ENCODE results near the gene ELF2.

- TF ChIP-seq, protein P1, sequence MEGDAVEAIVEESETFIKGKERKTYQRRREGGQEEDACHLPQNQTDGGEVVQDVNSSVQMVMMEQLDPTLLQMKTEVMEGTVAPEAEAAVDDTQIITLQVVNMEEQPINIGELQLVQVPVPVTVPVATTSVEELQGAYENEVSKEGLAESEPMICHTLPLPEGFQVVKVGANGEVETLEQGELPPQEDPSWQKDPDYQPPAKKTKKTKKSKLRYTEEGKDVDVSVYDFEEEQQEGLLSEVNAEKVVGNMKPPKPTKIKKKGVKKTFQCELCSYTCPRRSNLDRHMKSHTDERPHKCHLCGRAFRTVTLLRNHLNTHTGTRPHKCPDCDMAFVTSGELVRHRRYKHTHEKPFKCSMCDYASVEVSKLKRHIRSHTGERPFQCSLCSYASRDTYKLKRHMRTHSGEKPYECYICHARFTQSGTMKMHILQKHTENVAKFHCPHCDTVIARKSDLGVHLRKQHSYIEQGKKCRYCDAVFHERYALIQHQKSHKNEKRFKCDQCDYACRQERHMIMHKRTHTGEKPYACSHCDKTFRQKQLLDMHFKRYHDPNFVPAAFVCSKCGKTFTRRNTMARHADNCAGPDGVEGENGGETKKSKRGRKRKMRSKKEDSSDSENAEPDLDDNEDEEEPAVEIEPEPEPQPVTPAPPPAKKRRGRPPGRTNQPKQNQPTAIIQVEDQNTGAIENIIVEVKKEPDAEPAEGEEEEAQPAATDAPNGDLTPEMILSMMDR (IDR thresholded peaks at IDR 0.05), result no peak
- no peak for TF ChIP-seq EZH2 (IDR thresholded peaks at IDR 0.05; ENCODE audit: borderline replicate concordance, insufficient read depth, low read depth, low read length, poor library complexity, severe bottlenecking)
These were observed 32.0 kb downstream of the ELF2 start for GRCh38 chr4:139144911-139145551.
